ENCODE measurements around the gene PAQR8. TPM values are rescaled to one million over a fixed set of nuclear protein-coding genes. Genes with fewer than 3 reads are reported as not detected.

PAQR8 gene
- total RNA-seq, 1 experiment from 2014 or later: 3.6 TPM

- TF ChIP-seq SIN3A (IDR thresholded peaks at IDR 0.05; ENCODE audit: borderline replicate concordance, insufficient read depth, low read depth, low read length) (no peak), CTCF (IDR thresholded peaks at IDR 0.05) (no peak), TCF7L2 (IDR thresholded peaks at IDR 0.05; ENCODE audit: low read depth, low read length) (no peak), POLR2AphosphoS5 (IDR thresholded peaks at IDR 0.05; ENCODE audit: low read depth, low read length) (no peak), REST (IDR thresholded peaks at IDR 0.05; ENCODE audit: insufficient read depth in 1 of 2, low read depth in 2 of 2, low read length in 1 of 2) (no peak)
- peaks cover 13% of the 10 kb centered on the region for H3K4me1 ChIP-seq (ENCODE audit: control insufficient read depth, insufficient read depth, low read length)
- no TSS peak for BruUV-seq (replicated peaks)
- in situ Hi-C loops (cut with HindIII; ENCODE audit: low pct_unique_long_range_greater_than_20kb, low sequenced_read_pairs) (no loop called here), intact Hi-C loops (cut with micrococcal nuclease; ENCODE audit: unreplicated experiment) (no loop called here)
- H3K27ac ChIP-seq (ENCODE audit: low read length): no peak overlapping the region
- H3K4me3 ChIP-seq (ENCODE audit: low read depth in 2 of 2, low read length in 2 of 2): no peak overlapping the region
- DNase-seq (ENCODE audit: low read depth, low spot score) (no peak), ATAC-seq (no peak)
- ChIA-PET CTCF (no interaction called here), POLR2A (interaction anchor here (0.7 kb wide), 1 partner anchor 125 kb away, joined by 12 read pairs; no protein-coding TSS in a partner anchor)
- no peaks in the 10 kb centered on the region for H3K9me3 ChIP-seq (ENCODE audit: control insufficient read depth, insufficient read depth, low read depth, low read length)
- no peaks in the 10 kb centered on the region for H3K36me3 ChIP-seq (ENCODE audit: control insufficient read depth, insufficient read depth, low read length)
- H3K27me3 ChIP-seq (ENCODE audit: control insufficient read depth, insufficient read depth, low read length): no peaks in the 10 kb centered on the region
Measured at GRCh38 chr6:52394251-52394666, 32.3 kb downstream of the PAQR8 start.

- H3K4me1 ChIP-seq (ENCODE audit: control insufficient read depth, insufficient read depth, low read length): no peaks in the 10 kb centered on the region; the same call in 1 of the 2 replicates
- DNase-seq (ENCODE audit: low read depth, low spot score): no peak
- CTCF ChIA-PET: no interaction called here
- no peak overlapping the region for H3K27ac ChIP-seq (ENCODE audit: low read length)
- POLR2A ChIA-PET: no interaction called here
- TF ChIP-seq SIN3A (IDR thresholded peaks at IDR 0.05; ENCODE audit: borderline replicate concordance, insufficient read depth, low read depth, low read length): no peak
- no peak for TF ChIP-seq POLR2AphosphoS5 (IDR thresholded peaks at IDR 0.05; ENCODE audit: low read depth, low read length)
- no peak for TF ChIP-seq TCF7L2 (IDR thresholded peaks at IDR 0.05; ENCODE audit: low read depth, low read length)
- TF ChIP-seq REST (IDR thresholded peaks at IDR 0.05; ENCODE audit: insufficient read depth in 1 of 2, low read depth in 2 of 2, low read length in 1 of 2): no peak
- no peak for TF ChIP-seq CTCF (IDR thresholded peaks at IDR 0.05)
- H3K27me3 ChIP-seq (ENCODE audit: control insufficient read depth, insufficient read depth, low read length): no peaks in the 10 kb centered on the region
- in situ Hi-C loops (cut with HindIII; ENCODE audit: low pct_unique_long_range_greater_than_20kb, low sequenced_read_pairs): no loop called here
- BruUV-seq (replicated peaks): no TSS peak
- ATAC-seq: no peak
- no peaks in the 10 kb centered on the region for H3K36me3 ChIP-seq (ENCODE audit: control insufficient read depth, insufficient read depth, low read length)
- no peaks in the 10 kb centered on the region for H3K9me3 ChIP-seq (ENCODE audit: control insufficient read depth, insufficient read depth, low read depth, low read length)
- intact Hi-C loops (cut with micrococcal nuclease; ENCODE audit: unreplicated experiment): no loop called here
- no peak overlapping the region for H3K4me3 ChIP-seq (ENCODE audit: low read depth in 2 of 2, low read length in 2 of 2)
Measured at GRCh38 chr6:52395969-52396368, 34.0 kb downstream of the PAQR8 start.

Data from Panc1 (cell line).